IPS-18c (cell line): ENCODE data around the gene SEZ6.

ENCODE experiments used
- H3K4me3 ChIP-seq: 2 replicates; pipeline ENCODE4 v1.7.0; 2013; ENCODE audit warnings: low read depth, mild to moderate bottlenecking, low read length, moderate library complexity; ENCODE audit not compliant: insufficient read depth
- H3K9me3 ChIP-seq: one replicate; pipeline ENCODE4 v1.6.1; 2013; ENCODE audit warnings: mild to moderate bottlenecking, low read length, moderate library complexity; ENCODE audit not compliant: control insufficient read depth, insufficient read depth

SEZ6 gene

DNA sequence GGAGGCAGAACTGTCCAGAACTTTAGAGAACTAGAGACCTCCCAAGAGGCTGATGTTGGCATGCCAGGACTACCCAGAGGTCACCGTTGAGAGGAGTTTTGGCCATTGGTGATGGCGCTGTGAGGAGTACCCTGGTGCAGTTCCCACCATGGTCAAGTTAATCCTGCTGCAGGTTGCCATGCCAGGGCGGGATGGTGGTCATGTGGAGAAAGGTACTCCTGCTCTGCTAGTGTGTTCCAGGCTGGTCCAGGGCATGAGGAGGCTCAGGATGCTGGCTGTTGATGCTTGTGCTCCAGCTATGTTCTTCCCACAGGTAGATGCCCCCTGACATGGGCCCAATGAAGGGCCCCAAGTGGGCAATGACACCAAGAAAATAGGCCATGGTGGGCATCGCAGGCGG, 50.4 kb downstream of the SEZ6 start:
- no peak overlapping the region for H3K4me3 ChIP-seq
- no peaks in the 10 kb centered on the region for H3K9me3 ChIP-seq

DNA sequence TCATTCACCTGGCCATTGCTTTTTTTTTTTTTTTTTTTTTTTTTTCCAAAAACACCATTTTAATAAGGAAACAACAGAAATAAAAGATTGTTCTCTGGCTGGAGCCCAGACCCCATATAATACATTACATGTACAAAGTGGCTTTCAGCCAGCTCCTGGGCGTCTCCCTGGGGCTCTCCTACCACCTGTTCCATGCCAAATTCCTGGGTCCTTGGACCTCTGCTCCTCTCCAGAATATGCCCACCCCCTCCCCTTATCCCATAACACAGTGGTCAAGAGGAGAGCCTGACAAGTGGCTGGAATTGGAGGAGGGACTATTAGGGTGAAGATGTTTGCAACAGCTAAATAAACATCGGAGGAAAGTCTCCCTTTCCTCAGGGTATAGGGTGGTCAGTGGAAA, 50.9 kb downstream of the SEZ6 start:
- Histone ChIP-seq H3K9me3 (no peaks in the 10 kb centered on the region), H3K4me3 (no peak overlapping the region)

DNA sequence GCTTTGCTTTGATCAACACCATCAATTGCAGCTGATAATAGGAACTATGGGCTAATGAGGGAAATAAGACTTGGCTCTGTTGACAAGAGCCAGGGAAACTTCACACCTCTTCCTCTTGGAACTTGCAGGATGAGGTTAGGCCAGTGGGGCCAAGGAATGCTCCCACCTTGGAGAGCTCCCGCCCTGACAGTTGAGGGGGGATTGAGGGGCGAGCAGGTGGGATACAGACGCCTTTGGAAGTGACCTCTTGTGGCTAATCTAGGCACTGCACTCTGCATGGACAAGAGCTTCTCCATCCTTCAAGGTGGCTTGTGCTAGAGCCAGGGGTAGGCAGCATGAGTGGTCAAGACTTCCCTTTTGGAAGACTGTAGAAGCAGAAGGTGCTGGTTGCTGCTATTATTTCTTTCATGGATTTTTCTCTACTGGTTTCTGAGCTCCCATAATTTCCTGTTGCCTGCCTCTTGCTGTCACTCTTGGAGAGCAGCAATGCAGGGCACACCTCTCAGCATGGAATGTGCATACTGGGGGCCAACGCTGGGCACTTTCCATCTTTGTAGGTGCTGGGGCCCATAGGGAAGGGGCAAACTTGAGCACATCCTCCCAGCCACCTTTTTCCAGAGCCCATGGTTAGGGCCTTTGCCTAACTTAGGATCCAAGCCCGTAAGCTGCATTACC, 52.3 kb downstream of the SEZ6 start:
- H3K9me3 ChIP-seq = no peaks in the 10 kb centered on the region
- no peak overlapping the region for H3K4me3 ChIP-seq

DNA sequence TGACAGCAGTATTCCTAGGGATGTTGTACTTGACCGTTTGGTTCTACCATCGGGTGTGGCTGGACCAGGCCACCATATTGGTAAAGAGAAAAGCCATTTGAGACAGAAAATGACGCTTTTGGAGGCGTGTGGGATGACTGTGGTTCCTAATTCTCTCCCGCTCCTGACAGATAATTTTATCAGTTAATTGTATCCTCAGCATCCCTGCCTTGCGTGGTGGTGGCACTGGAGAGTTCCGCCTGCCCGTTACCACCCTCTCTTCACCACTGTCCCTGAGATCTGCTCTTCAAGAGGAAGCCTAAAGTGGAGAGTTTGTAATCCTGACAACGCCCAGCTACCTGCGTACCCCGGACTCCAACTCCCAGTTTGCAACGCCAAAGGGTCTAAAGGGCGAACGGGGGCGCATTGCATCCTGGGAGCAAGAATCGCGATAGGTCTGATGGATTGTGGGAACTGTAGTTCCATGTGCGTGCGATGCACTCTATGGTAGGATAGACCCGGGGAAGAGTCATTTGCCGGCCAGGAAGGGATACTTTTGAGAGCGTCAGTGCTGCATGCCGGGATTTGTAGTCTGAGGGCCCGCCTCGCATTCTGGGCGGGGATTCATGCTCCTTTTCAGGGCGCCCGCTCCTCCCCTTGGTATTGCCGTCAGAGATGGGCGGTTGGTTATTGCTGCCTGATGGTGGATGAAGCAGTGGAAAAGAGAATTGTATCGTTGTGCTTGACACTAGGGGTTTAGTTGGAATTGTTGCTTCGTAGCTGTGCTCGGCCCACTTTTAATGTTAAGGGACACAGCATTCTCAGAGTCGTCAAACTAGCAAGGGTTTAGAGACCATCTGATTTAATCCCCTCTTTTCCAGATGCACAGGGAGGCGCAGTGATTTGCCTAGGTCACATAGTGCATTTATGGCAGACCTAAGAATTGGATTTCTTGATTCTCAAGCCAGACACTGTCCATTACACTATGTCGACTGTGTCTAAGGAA, 53.5 kb downstream of the SEZ6 start:
- Histone ChIP-seq H3K9me3 (no peaks in the 10 kb centered on the region), H3K4me3 (peak overlapping the region; percentile 57)

DNA sequence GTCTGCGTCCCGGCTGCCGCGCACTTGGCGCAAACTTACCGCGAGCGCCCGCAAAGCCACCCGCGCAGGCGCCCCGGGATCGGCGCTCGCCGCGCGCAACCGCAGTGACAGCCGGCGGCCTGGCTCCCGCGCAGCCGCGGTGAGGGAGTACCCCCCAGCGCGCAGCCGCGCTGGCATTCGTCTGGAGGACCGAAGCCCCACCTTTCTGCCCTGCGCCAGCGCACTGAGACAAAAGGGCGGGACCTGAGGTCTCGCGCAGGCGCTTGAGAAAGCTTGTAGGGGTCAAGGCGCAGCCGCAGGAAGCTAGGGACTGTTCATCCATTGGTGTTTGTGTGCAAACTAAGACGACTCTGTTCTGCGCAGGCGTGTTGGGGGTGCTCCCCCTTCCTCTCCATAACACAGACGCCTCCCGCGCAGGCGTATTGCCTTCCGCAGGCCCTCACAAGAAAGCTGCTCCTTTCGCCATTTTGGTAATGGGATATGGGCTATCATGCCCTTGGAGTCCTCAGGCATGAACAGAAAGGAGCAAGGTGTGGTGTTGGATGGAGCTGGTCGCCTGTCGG, 54.3 kb downstream of the SEZ6 start, which contains the start of gene PHF12:
PHF12 (minus strand) TSS at position 91 of the 563 bp plus-strand sequence. CDS start 558 bp downstream, outside the sequence.
- Histone ChIP-seq H3K9me3 (no peaks in the 10 kb centered on the region), H3K4me3 (peak within 1 kb of the TSS; percentile 88)

DNA sequence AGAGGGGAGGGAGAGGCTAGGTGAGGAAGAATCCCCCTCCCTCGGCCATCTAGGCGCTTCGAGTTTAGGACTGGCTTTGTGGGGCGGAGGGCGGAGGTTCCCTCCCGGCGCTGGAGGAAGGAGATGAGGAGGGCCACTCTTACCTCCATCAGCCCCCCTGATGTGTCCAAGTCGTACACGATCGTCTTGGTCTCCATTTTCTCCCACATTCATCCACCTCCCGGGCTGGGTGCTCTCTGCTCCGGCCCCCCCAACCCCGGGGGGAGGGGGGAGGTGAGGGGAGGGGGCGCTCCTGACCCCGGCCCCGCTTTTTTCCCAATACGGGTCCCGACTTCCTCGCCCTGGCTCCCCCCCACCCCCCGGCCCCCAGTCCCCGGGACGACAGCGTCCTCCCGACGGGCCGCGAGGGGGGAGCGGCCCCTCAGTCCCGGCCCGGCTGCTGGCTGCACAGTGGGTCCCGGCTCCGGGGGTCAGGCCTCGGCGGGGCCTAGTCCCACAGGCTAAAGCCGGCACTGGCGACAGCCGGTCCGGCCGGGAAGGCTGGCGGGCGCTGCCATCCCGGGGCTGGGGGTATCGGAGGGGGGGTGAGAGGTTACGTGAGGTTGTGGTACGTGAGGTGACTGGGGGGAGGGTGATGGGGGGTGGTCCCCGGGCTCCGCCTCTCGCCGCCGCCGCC, 54.9 kb downstream of the SEZ6 start:
- Histone ChIP-seq H3K4me3 (peak overlapping the region; percentile 88), H3K9me3 (no peaks in the 10 kb centered on the region)

DNA sequence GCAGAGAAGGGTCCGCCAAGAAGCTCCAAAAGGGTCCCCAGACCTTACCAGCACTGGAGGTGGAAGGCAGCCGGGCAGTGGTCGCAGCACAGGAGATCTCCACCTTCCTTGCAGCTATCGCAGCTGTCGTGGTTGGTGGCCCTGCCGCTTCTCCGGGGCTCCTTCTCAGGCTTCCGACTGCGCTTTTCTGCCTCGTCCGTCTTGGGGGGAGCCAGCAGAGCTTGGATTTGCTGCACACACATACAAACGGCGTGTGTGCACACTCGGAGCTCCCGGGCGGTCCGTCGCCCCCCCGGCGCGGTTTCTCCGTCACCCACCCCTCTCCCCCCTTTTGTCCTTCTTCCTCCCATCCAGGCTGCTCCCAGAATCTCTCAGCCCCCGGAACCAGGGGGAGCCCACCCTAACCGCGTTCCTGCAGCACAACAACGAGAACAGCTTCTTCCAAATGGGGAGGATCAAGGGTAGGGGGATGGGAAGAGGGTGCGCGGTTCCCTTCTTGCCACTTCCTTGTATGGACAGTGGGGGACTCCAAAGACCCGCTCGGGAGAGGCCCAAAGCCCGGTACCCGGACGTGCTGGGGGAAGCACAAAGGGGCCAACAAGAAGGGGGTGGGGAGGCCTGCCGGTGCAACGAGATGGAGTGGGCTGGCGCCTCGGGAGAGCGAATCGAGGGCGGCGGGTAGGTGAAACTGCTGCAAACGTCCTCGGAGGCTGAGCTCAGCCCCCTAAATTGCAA, 55.6 kb downstream of the SEZ6 start:
- no peaks in the 10 kb centered on the region for H3K9me3 ChIP-seq
- peak overlapping the region; percentile 88 for H3K4me3 ChIP-seq

DNA sequence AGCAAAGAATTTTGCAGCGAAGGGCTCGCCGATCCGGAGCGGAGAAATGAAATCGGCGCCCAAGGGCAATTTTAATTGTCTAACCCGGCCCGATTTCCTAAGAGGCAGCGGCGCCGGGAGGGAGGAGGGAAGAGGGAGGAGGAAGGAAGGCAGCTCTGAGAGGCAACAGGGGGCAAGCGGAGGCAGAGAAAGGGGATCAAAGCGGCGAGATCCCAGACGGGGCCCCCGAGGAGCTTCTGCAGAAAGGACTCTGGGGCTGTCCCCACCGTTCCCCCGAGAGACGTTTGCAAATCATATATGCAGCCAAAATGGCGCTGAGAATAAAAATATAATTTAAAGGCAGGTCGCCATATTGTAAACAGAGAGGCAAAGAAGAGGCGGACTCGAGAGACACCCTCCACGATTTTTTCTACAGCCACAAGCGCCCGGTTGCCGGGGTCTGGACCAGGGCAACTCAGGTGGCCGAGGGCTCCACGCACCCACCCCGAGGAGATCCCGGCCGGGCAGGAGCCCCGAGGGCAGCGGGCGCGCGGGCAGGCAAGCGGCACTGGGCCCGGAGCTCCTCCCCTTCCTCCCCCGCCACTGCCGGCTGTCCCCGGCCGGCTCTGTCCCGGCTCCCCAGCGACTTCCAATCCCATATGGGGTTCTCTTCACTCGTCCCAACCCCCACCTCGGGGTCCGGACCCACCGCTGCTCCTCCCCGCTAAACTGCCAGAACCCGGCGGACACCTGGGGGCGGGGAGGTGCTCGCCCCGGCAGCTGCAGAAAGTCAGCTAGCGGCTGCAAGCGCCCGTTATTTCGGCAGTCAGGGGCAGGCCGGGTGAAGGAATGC, 56.4 kb downstream of the SEZ6 start:
- Histone ChIP-seq H3K4me3 (peak overlapping the region; percentile 88), H3K9me3 (no peaks in the 10 kb centered on the region)

DNA sequence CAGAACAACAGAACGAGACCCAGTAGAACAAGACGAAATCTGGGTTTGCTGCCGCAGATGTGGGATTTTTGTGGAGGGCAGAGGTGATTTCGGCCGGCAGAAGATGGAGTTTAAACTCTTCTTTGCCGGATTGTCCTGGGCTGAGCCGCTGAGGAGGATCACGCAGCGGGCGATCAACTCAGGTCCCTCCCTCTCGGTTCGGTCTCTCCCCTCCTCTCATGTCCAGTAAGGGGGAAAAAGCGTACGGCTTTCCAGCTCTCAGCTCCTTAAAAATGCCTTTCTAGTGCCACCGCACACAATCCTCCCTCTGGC, 57.0 kb downstream of the SEZ6 start:
- H3K4me3 ChIP-seq = peak overlapping the region; percentile 88
- no peaks in the 10 kb centered on the region for H3K9me3 ChIP-seq

DNA sequence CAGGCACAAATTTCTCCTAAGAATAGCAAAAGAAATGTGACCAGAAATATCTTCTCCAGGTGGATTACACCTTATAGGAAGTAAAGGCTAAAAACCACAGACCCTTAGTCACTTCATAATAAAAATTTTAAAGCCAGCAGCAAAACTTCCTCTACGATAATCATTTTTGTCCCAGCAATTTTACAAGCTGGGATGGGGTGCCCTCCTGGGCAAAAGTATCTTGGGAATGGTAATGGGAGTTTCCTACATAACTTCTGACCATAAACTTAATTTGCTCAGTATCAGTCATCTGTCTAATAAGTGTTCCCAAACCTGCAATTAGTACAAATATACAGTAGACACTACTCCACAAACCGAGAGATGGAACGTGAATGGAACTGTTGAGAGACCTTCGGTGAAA, 57.5 kb downstream of the SEZ6 start:
- Histone ChIP-seq H3K9me3 (no peaks in the 10 kb centered on the region), H3K4me3 (peak overlapping the region; percentile 88)

DNA sequence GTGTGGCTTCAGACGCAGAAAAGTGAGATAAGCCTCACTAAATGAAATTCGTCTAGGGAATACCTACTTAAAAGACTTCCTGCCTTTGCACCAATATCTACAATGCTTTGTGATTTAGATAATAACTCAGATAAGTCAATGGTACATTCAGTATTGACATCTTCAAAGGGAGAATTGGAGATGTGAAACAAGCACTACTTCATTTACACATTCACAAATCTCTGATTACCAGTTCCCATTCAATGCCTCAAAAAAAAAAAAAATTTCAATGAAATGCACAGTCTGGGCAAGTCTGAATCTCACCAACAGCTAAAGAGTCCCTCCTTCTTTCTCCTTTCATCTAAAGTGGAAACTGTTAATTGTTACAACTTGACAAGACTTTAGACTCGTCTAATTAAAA, 58.2 kb downstream of the SEZ6 start:
- H3K9me3 ChIP-seq = no peaks in the 10 kb centered on the region
- no peak overlapping the region for H3K4me3 ChIP-seq

DNA sequence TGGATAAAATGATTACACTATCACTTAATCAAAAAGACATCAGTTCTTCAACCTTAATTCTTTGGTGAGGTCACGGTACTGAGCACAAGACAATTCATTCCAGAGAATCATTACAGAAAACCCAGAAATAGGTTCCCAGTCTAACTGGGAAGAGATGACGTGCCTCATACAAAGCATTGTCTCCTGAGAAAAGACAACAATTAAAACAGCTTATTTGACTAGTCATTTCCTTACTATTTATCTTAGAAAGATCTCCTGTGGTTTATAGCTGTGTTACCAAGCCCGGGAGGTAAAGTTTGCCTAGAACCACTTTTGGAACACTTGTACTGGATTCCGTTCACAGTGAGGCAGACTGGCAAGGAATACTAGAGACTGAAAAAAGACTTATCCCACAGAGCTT, 59.6 kb downstream of the SEZ6 start:
- Histone ChIP-seq H3K4me3 (no peak overlapping the region), H3K9me3 (no peaks in the 10 kb centered on the region)

DNA sequence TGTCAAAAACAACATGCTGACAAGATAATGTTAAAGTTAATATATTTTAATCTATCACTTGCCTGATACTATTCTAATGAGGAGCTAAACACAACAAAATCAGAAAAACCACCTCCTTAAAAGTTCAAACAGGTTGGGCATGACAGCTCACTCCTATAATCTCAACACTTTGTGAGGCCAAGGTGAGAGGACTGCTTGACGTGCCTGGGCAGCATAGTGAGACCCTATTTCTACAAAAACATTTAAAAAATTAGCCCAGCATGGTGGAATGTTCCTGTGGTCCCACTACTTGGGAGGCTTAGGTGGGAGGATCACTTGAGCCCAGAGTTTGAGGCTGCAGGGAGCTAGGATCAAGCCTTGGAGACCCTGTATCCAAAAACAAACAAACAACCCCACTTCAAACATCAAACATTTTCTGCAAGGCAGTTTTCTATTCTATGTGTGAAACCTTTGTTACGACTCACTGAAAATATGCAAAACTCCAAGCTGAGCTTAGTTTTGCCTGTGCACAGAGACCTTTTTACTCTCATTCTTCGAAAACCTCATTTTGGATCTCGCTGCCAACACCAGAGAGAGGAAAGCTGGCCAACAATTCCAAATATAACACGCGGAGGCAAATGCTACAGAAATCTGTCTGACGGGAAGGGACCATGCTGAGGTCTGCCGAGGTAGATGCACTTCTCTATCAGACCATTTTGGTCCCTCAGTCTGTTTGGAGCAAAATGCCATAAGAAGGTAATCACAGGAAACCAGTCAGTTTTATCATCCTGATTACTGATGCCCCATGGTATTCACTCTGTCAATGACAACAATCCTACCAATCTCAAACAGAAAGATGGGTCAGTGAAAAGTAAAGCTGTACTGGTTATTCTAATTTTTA, 60.7 kb downstream of the SEZ6 start:
- Histone ChIP-seq H3K4me3 (no peak overlapping the region), H3K9me3 (no peaks in the 10 kb centered on the region)

DNA sequence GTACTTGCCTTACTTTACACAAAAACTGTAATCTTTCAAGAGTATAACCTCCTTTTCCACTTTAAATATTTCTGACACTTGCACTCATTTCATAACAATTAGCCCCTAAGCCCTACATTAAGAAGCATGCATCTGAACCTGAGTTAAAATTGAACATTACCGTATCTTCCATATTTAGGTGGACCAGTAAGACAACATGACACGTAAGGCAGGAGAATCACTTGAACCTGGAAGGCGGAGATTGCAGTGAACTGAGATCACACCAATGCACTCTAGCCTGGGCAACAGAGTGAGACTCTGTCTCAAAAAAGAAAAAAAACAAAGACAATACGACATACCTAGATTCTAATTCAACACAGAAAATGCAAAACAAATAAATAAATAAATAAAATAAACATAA, 61.5 kb downstream of the SEZ6 start:
- Histone ChIP-seq H3K4me3 (no peak overlapping the region), H3K9me3 (no peaks in the 10 kb centered on the region)

DNA sequence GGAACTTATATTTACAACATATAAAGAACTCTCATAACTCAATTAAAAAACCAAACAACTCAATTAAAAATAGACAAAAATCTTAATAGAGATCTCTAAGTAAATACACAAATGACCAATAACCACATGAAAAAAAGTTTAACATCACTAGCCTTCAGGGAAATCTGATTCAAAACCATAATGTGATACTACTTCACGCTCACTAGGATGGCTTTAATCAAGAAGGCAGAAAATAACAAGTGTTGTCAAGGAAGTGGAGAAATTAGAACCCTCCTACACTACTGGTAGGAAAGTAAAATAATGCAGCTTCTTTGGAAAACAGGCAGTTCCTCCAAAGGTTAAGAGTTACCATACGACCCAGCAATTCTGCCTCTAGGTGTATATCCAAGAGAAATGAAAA, 62.9 kb downstream of the SEZ6 start:
- H3K9me3 ChIP-seq = no peaks in the 10 kb centered on the region
- no peak overlapping the region for H3K4me3 ChIP-seq
